ENCODE data around the gene GSTT4. TPM values are rescaled to one million over a fixed set of nuclear protein-coding genes. Genes with fewer than 3 reads are reported as not detected.

GSTT4 gene
- total and polyA plus RNA-seq, 2 experiments from 2014 or later = not detected

- Histone ChIP-seq H3K36me3 (replicated peaks; ENCODE audit: insufficient read depth, low read depth) (no peaks in the 10 kb centered on the region), H2AFZ (no peak overlapping the region), H3K79me2 (peaks cover 99% of the 10 kb centered on the region), H3K4me3 (no peak overlapping the region), H3K4me1 (ENCODE audit: insufficient read depth) (no peaks in the 10 kb centered on the region), H3K27me3 (no peaks in the 10 kb centered on the region), H3K27ac (no peak overlapping the region), H3K4me2 (no peak overlapping the region), H3K9me3 (ENCODE audit: low read depth) (no peaks in the 10 kb centered on the region), H4K20me1 (ENCODE audit: insufficient read depth, poor library complexity, severe bottlenecking) (peaks cover 5% of the 10 kb centered on the region), H3K9me2 (replicated peaks; ENCODE audit: insufficient read depth) (no peaks in the 10 kb centered on the region)
- 71% methylated on average over 2 of the region's 2 CpGs for WGBS (ENCODE audit: low lambda C conversion rate, missing lambda C conversion rate)
- no peak for DNase-seq (ENCODE audit: low spot score)
- TF ChIP-seq CTCF (IDR thresholded peaks at IDR 0.05; ENCODE audit: poor library complexity) = no peak
- no peak for TF ChIP-seq EZH2phosphoT487 (IDR thresholded peaks at IDR 0.05; ENCODE audit: low read depth, severe bottlenecking, unreplicated experiment)
- TF ChIP-seq EZH2 (IDR thresholded peaks at IDR 0.05; ENCODE audit: borderline replicate concordance) = no peak
Observed at GRCh38 chr22:24026056-24026455, 20.8 kb upstream of the GSTT4 start.

GRCh38 chr22:24025475-24025874 is 20.2 kb upstream of the GSTT4 start:
- H3K79me2 ChIP-seq = peaks cover 99% of the 10 kb centered on the region
- H3K4me3 ChIP-seq = no peak overlapping the region
- no peaks in the 10 kb centered on the region for H3K9me2 ChIP-seq (replicated peaks; ENCODE audit: insufficient read depth)

GRCh38 chr22:24024354-24024753 is 19.1 kb upstream of the GSTT4 start:
- Histone ChIP-seq H3K4me2 (no peak overlapping the region), H4K20me1 (ENCODE audit: insufficient read depth, poor library complexity, severe bottlenecking) (peaks cover 5% of the 10 kb centered on the region), H3K9me3 (ENCODE audit: low read depth) (no peaks in the 10 kb centered on the region), H3K27ac (no peak overlapping the region), H2AFZ (no peak overlapping the region), H3K9me2 (replicated peaks; ENCODE audit: insufficient read depth) (no peaks in the 10 kb centered on the region), H3K4me1 (ENCODE audit: insufficient read depth) (no peaks in the 10 kb centered on the region), H3K36me3 (replicated peaks; ENCODE audit: insufficient read depth, low read depth) (no peaks in the 10 kb centered on the region), H3K4me3 (no peak overlapping the region), H3K79me2 (peaks cover 96% of the 10 kb centered on the region), H3K27me3 (no peaks in the 10 kb centered on the region)
- TF ChIP-seq EZH2phosphoT487 (IDR thresholded peaks at IDR 0.05; ENCODE audit: low read depth, severe bottlenecking, unreplicated experiment) (no peak), EZH2 (IDR thresholded peaks at IDR 0.05; ENCODE audit: borderline replicate concordance) (no peak), CTCF (IDR thresholded peaks at IDR 0.05; ENCODE audit: poor library complexity) (no peak)
- WGBS (ENCODE audit: low lambda C conversion rate, missing lambda C conversion rate) = 100% methylated on average over 3 of the region's 3 CpGs
- DNase-seq (ENCODE audit: low spot score) = no peak

More at GRCh38 chr22:24025475-24025874, 20.2 kb upstream of the GSTT4 start:
- DNase-seq (ENCODE audit: low spot score) = no peak
- 73% methylated on average over 6 of the region's 6 CpGs for WGBS (ENCODE audit: low lambda C conversion rate, missing lambda C conversion rate)
- Histone ChIP-seq H4K20me1 (ENCODE audit: insufficient read depth, poor library complexity, severe bottlenecking) (peaks cover 5% of the 10 kb centered on the region), H2AFZ (no peak overlapping the region), H3K9me3 (ENCODE audit: low read depth) (no peaks in the 10 kb centered on the region), H3K27me3 (no peaks in the 10 kb centered on the region), H3K27ac (no peak overlapping the region), H3K4me2 (no peak overlapping the region), H3K36me3 (replicated peaks; ENCODE audit: insufficient read depth, low read depth) (no peaks in the 10 kb centered on the region), H3K4me1 (ENCODE audit: insufficient read depth) (no peaks in the 10 kb centered on the region)
- no peak for TF ChIP-seq EZH2phosphoT487 (IDR thresholded peaks at IDR 0.05; ENCODE audit: low read depth, severe bottlenecking, unreplicated experiment)
- TF ChIP-seq EZH2 (IDR thresholded peaks at IDR 0.05; ENCODE audit: borderline replicate concordance) = no peak
- no peak for TF ChIP-seq CTCF (IDR thresholded peaks at IDR 0.05; ENCODE audit: poor library complexity)

All from hepatocyte (in vitro differentiated cells).